SK-N-MC (cell line): ENCODE measurements around the gene PPP1R1B.

Experiments used
- DNase-seq: peaks from one replicate; pipeline ENCODE4 v3.0.0-alpha.2; 2011; ENCODE audit warnings: low read depth, low spot score
- H3K27ac ChIP-seq: fragments of 200-600 bp; sonication (generic); 2 replicates; pipeline ENCODE4 v1.5.1; 2016; ENCODE audit warnings: mixed run types
- H3K36me3 ChIP-seq: fragments of 200-600 bp; sonication (generic); 2 replicates; pipeline ENCODE4 v1.6.1; 2017; ENCODE audit warnings: antibody characterized with exemption, low read length, mixed read lengths; ENCODE audit not compliant: insufficient read depth
- H3K4me3 ChIP-seq: fragments of 200-600 bp; sonication (generic); 2 replicates; pipeline ENCODE4 v1.5.1; 2016
- H3K9ac ChIP-seq: fragments of 200-600 bp; sonication (generic); 2 replicates; pipeline ENCODE4 v1.8.0; 2017; ENCODE audit warnings: mixed run types, mixed read lengths; ENCODE audit not compliant: insufficient read length
- H3K9me3 ChIP-seq: fragments of 200-600 bp; sonication (generic); 2 replicates; pipeline ENCODE4 v1.6.1; 2017; ENCODE audit warnings: low read depth, mild to moderate bottlenecking, antibody characterized with exemption, low read length, moderate library complexity, mixed read lengths
- EZH2 ChIP-seq: fragments of 200-600 bp; sonication (generic); IDR thresholded peaks from one replicate; pipeline ENCODE4 v1.6.1; 2017; ENCODE audit warnings: antibody characterized with exemption
- FOXP2 ChIP-seq: optimal IDR thresholded peaks from 2 replicates; pipeline ENCODE3; 2011; ENCODE audit warnings: mild to moderate bottlenecking, moderate library complexity; ENCODE audit not compliant: insufficient read depth; ENCODE audit errors: extremely low read length, control extremely low read depth
- POLR2AphosphoS5 ChIP-seq: IDR thresholded peaks from 2 replicates; pipeline ENCODE4 v1.6.1; 2012; ENCODE audit warnings: mild to moderate bottlenecking, low read depth, low read length, borderline replicate concordance

The PPP1R1B gene

GRCh38 chr17:39660011-39660360, 33.2 kb downstream of the PPP1R1B start:
- H3K9ac ChIP-seq: no peak overlapping the region
- DNase-seq: no peak
- no peak overlapping the region for H3K27ac ChIP-seq
- H3K36me3 ChIP-seq: no peaks in the 10 kb centered on the region; the same call in 1 of the 2 replicates
- TF ChIP-seq FOXP2 (no peak), POLR2AphosphoS5 (no peak), EZH2 (no peak)
- no peak overlapping the region for H3K4me3 ChIP-seq
- no peaks in the 10 kb centered on the region for H3K9me3 ChIP-seq

- no peak overlapping the region for H3K9ac ChIP-seq
- H3K4me3 ChIP-seq: no peak overlapping the region
- H3K27ac ChIP-seq: no peak overlapping the region
- no peaks in the 10 kb centered on the region for H3K9me3 ChIP-seq
- no peaks in the 10 kb centered on the region; the same call in 1 of the 2 replicates for H3K36me3 ChIP-seq
- no peak for DNase-seq
- TF ChIP-seq FOXP2 (no peak), POLR2AphosphoS5 (no peak), EZH2 (no peak)
These were observed 33.9 kb downstream of the PPP1R1B start for GRCh38 chr17:39660397-39661385.

- no peak for TF ChIP-seq POLR2AphosphoS5
- no peak for TF ChIP-seq FOXP2
- no peak for TF ChIP-seq EZH2
- DNase-seq: no peak
- no peak overlapping the region for H3K9ac ChIP-seq
- H3K27ac ChIP-seq: no peak overlapping the region
- H3K36me3 ChIP-seq: no peaks in the 10 kb centered on the region; the same call in 1 of the 2 replicates
- H3K9me3 ChIP-seq: no peaks in the 10 kb centered on the region
- H3K4me3 ChIP-seq: no peak overlapping the region
These were observed 35.2 kb downstream of the PPP1R1B start for GRCh38 chr17:39661744-39662541.

GRCh38 chr17:39662551-39663339, 36.0 kb downstream of the PPP1R1B start:
- no peak for TF ChIP-seq POLR2AphosphoS5
- no peak for TF ChIP-seq EZH2
- no peak for TF ChIP-seq FOXP2
- Histone ChIP-seq H3K9me3 (no peaks in the 10 kb centered on the region), H3K27ac (no peak overlapping the region), H3K9ac (no peak overlapping the region), H3K4me3 (no peak overlapping the region), H3K36me3 (no peaks in the 10 kb centered on the region; the same call in 1 of the 2 replicates)
- DNase-seq: no peak

GRCh38 chr17:39663340-39663687, 36.6 kb downstream of the PPP1R1B start:
- Histone ChIP-seq H3K4me3 (no peak overlapping the region), H3K9ac (no peak overlapping the region), H3K9me3 (no peaks in the 10 kb centered on the region), H3K36me3 (no peaks in the 10 kb centered on the region; the same call in 1 of the 2 replicates), H3K27ac (no peak overlapping the region)
- DNase-seq: no peak
- TF ChIP-seq POLR2AphosphoS5 (no peak), EZH2 (no peak), FOXP2 (no peak)

GRCh38 chr17:39663688-39664580, 37.2 kb downstream of the PPP1R1B start:
- Histone ChIP-seq H3K4me3 (no peak overlapping the region), H3K27ac (no peak overlapping the region), H3K36me3 (no peaks in the 10 kb centered on the region; the same call in 1 of the 2 replicates), H3K9ac (no peak overlapping the region), H3K9me3 (no peaks in the 10 kb centered on the region)
- TF ChIP-seq POLR2AphosphoS5: no peak
- DNase-seq: no peak

GRCh38 chr17:39664581-39665561, 38.1 kb downstream of the PPP1R1B start, which contains the start of gene TCAP:
TCAP (plus strand) TSS chr17:39665349; CDS start chr17:39665360, 11 bp downstream.
- no peak for TF ChIP-seq FOXP2
- TF ChIP-seq EZH2: no peak
- TF ChIP-seq POLR2AphosphoS5: no peak; the same call in 1 of the 2 replicates
- Histone ChIP-seq H3K4me3 (no peak within 1 kb of the TSS), H3K9me3 (no peaks in the 10 kb centered on the region), H3K36me3 (no peaks in the 10 kb centered on the region; the same call in 1 of the 2 replicates), H3K27ac (no peak within 1 kb of the TSS), H3K9ac (no peak within 1 kb of the TSS)
- no peak for DNase-seq
